CD4-positive, alpha-beta T cell (primary cell): ENCODE measurements around the gene FIZ1. TPM values are rescaled to one million over a fixed set of nuclear protein-coding genes. Genes with fewer than 3 reads are reported as not detected.

Experiments
- ATAC-seq: fragments of 200-7000 bp; cut with Tn5 transposase; one replicate; pipeline ENCODE4 v1.10.0; 2022; ENCODE audit warnings: mild to moderate bottlenecking; ENCODE audit not compliant: poor library complexity
- CTCF ChIA-PET: fragments of 350-600 bp; sonication (Branson Sonifier 250); formaldehyde crosslinking; loops from one replicate; lab custom pipeline; 2021; ENCODE audit warnings: antibody characterized with exemption, inconsistent platforms; lab: Charles Lee
- POLR2A ChIA-PET: fragments of 350-600 bp; sonication (Branson Sonifier 250); formaldehyde crosslinking; loops from one replicate; lab custom pipeline; 2021; ENCODE audit warnings: antibody characterized with exemption, inconsistent platforms; lab: Charles Lee
- DNase-seq, 14 experiments: peaks; one replicate each; pipeline ENCODE4 v3.0.0-alpha.2; 2013 to 2020; ENCODE audit warnings: mixed read lengths in 2 of 14
- H3K27ac ChIP-seq, 2 donors: one replicate each; pipeline versions ENCODE4 v1.5.1 to v1.7.0; 2013; ENCODE audit warnings: low read length in 2 of 2, low read depth in 1 of 2, mild to moderate bottlenecking in 1 of 2
- H3K27me3 ChIP-seq, 2 experiments: 1 replicate in 1 of 2; 2 replicates in 1 of 2; pipeline versions ENCODE4 v1.6.1 to v1.7.0; 2013; ENCODE audit warnings: low read length in 2 of 2, control low read depth in 1 of 2, mild to moderate bottlenecking in 1 of 2, moderate library complexity in 1 of 2; ENCODE audit not compliant: insufficient read depth in 2 of 2, control insufficient read depth in 1 of 2
- H3K36me3 ChIP-seq: one replicate; pipeline ENCODE4 v1.6.1; 2013; ENCODE audit warnings: low read length, control low read depth; ENCODE audit not compliant: insufficient read depth
- H3K4me1 ChIP-seq: one replicate; pipeline ENCODE4 v1.6.1; 2013; ENCODE audit warnings: low read length, control low read depth; ENCODE audit not compliant: insufficient read depth
- H3K4me3 ChIP-seq: one replicate; pipeline ENCODE4 v1.5.1; 2013; ENCODE audit warnings: mild to moderate bottlenecking, low read length, moderate library complexity
- H3K9me3 ChIP-seq, 2 experiments: 1 replicate in 1 of 2; 2 replicates in 1 of 2; pipeline versions ENCODE4 v1.6.1 to v1.7.0; 2013; ENCODE audit warnings: low read length in 2 of 2, mild to moderate bottlenecking in 2 of 2, control low read depth in 1 of 2, moderate library complexity in 1 of 2; ENCODE audit not compliant: control insufficient read depth in 1 of 2, insufficient read depth in 1 of 2
- H3K27ac Mint-ChIP-seq: one replicate; pipeline ENCODE4 v1.8.0; 2020; ENCODE audit warnings: mixed read lengths
- H3K27me3 Mint-ChIP-seq: one replicate; pipeline ENCODE4 v1.8.0; 2021; ENCODE audit warnings: mixed read lengths
- H3K36me3 Mint-ChIP-seq: one replicate; pipeline ENCODE4 v1.8.0; 2021; ENCODE audit warnings: low read depth, mixed read lengths
- H3K4me1 Mint-ChIP-seq: one replicate; pipeline ENCODE4 v1.8.0; 2021; ENCODE audit warnings: low read depth, mixed read lengths
- H3K4me3 Mint-ChIP-seq: one replicate; pipeline ENCODE4 v1.8.0; 2020; ENCODE audit warnings: mild to moderate bottlenecking, mixed read lengths
- H3K9me3 Mint-ChIP-seq: one replicate; pipeline ENCODE4 v1.8.0; 2020; ENCODE audit warnings: mixed read lengths
- intact Hi-C, 2 experiments: fragments of 100-400 bp; cut with DNase I in 1 of 2; cut with micrococcal nuclease in 1 of 2; formaldehyde crosslinking; loops; one replicate each; pipeline versions ENCODE4 v1.15.1 to v1.9.0; 2023 to 2025; cut with DNase I, micrococcal nuclease
- total RNA-seq, 174 experiments: library from RNA in 2 of 174; stranded (reverse) in 2 of 174; gene quantifications; one replicate each; pipeline ENCODE4 v1.2.3 and lab custom pipeline; 2021 to 2026
- TF ChIP-seq, protein P1 (sequence below): fragments of 200-600 bp; IDR thresholded peaks from one replicate; pipeline ENCODE4 v1.8.0; 2022; ENCODE audit warnings: antibody characterized with exemption, mild to moderate bottlenecking

FIZ1 gene
- total RNA-seq, 2 experiments from 2014 or later: 5.5 to 7.3 TPM

DNA sequence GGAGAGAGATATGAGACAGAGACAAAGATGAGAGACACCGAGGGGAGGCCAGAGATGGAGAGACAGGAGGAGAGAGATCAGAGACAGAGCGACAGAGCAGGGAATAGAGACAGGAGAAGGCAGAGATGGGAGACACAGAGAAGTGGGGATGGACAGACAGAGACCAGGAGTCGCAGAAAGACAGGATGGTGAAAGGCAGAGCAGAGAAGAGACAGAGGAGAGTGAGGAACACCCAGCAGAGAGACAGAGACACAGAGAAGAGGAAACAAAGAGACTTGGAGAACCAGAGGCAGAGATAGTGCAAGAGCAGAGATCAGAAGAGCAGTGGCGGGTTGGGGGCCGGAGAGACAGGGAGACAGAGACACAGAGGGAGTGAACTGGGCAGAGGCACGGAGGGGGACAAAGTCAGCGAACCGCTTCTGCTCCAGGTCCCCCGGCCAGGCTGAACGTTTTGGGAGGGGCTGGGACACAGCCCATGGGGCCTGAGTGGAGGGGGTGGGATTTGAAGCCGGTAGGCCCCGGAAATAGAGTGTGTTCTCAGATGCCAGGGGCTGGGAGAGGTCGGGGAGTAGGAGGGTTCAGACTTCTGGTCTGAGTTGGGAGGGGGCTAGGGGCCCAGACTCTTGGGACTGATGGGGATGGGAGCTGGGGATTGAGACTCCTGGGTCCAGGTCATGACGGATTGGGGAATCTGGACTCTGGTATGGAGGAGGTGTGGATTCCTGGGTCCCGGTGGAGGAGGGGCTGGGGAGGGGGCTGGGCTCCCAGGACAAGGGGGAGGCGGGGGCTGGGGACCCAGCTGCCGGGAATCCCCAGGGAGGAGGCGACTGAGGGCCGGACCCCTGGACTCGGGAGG is 19.3 kb downstream of the FIZ1 start:
- intact Hi-C loops: loop anchor here (2.0 kb wide), 2 partner anchors 19 to 55 kb away; partner anchors contain the start of gene FIZ1 (in 1 of the 2)
- TF ChIP-seq, protein P1, sequence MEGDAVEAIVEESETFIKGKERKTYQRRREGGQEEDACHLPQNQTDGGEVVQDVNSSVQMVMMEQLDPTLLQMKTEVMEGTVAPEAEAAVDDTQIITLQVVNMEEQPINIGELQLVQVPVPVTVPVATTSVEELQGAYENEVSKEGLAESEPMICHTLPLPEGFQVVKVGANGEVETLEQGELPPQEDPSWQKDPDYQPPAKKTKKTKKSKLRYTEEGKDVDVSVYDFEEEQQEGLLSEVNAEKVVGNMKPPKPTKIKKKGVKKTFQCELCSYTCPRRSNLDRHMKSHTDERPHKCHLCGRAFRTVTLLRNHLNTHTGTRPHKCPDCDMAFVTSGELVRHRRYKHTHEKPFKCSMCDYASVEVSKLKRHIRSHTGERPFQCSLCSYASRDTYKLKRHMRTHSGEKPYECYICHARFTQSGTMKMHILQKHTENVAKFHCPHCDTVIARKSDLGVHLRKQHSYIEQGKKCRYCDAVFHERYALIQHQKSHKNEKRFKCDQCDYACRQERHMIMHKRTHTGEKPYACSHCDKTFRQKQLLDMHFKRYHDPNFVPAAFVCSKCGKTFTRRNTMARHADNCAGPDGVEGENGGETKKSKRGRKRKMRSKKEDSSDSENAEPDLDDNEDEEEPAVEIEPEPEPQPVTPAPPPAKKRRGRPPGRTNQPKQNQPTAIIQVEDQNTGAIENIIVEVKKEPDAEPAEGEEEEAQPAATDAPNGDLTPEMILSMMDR: no peak
- H3K36me3 ChIP-seq: no peaks in the 10 kb centered on the region
- CTCF ChIA-PET: interaction anchor here (0.9 to 4.7 kb wide), 2 partner anchors 26 to 52 kb away, joined by 4 to 19 read pairs; no protein-coding TSS in a partner anchor
- peak; percentile 58 for ATAC-seq
- H3K27ac Mint-ChIP-seq: peak overlapping the region; percentile 86
- H3K4me1 ChIP-seq: peaks cover 23% of the 10 kb centered on the region
- H3K27me3 Mint-ChIP-seq: no peaks in the 10 kb centered on the region
- no peaks in the 10 kb centered on the region for H3K9me3 Mint-ChIP-seq
- peak overlapping the region; percentile 78 for H3K4me3 ChIP-seq
- H3K36me3 Mint-ChIP-seq: peaks cover 21% of the 10 kb centered on the region
- peak overlapping the region; percentile 39 to 69 for H3K27ac ChIP-seq
- POLR2A ChIA-PET: interaction anchor here (0.7 to 2.7 kb wide), 7 partner anchors 20 to 63 kb away, joined by 3 to 18 read pairs (median 5); partner anchors contain the start of genes FIZ1, ZNF524, ZNF784 and ZNF865
- H3K9me3 ChIP-seq: peaks cover 0 to 15% of the 10 kb centered on the region in 2 experiments
- DNase-seq: peak in 1 of 14 experiments; percentile 42
- H3K4me1 Mint-ChIP-seq: peaks cover 24% of the 10 kb centered on the region
- no peaks in the 10 kb centered on the region for H3K27me3 ChIP-seq
- peak overlapping the region; percentile 89 for H3K4me3 Mint-ChIP-seq

DNA sequence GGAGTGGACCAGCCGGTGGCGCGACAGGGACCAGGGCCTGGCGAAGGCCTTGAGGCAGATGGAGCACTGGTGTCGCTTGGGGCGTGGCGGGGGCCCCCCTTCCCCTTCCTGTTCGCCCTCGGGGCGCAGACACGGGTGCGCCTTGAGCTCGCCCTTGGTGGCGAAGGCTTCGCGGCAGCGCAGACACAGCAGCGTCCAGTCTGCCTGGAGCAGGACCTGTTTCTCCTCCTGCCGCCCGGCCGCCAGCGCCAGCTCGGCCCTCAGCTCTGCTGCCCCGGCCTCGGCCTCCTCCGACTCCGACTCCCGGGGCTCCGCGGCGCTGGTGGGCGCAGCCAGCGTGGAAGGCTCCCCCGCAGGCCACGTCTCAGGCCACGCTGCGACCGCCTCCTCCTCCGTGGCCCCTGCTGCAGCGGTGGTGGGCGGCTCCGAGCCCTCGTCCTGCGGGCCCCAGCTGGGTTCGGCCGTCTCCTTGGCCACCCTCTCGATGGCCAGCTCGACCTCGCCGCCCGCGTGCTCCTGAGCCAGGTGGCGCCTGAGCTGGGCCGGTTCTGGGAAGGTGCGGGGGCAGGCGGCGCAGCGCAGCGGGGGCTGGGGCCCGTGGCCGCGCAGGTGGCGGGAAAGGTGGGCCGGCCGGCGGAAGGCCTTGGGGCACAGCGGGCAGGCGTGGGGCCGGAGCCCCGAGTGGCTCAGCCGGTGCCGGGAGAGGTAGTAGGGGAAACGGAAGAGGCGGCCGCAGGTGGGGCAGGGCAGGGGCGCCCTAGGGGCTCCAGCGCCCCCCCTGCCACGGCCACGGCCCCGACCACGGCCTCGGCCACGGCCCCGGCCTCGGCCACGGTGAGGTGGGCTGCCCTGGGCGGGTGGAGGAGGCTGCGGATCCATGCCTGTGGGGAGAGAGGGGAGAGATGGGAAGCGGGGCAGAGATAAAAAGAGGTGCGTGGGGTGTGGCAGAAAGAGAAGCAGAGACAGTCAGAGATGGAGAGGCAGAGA is 20.3 kb downstream of the FIZ1 start:
- Histone ChIP-seq H3K36me3 (no peaks in the 10 kb centered on the region), H3K4me1 (peaks cover 23% of the 10 kb centered on the region), H3K4me3 (no peak overlapping the region), H3K27ac (peak overlapping the region in 1 of 2 donors; percentile 39), H3K27me3 (no peaks in the 10 kb centered on the region), H3K9me3 (peaks cover 0 to 15% of the 10 kb centered on the region in 2 experiments)
- TF ChIP-seq, protein P1: no peak
- Mint-ChIP-seq H3K4me1 (peaks cover 24% of the 10 kb centered on the region), H3K9me3 (no peaks in the 10 kb centered on the region), H3K4me3 (peak overlapping the region; percentile 89), H3K27me3 (no peaks in the 10 kb centered on the region), H3K27ac (peak overlapping the region; percentile 86), H3K36me3 (peaks cover 21% of the 10 kb centered on the region)
- DNase-seq (peak in 1 of 14 experiments; percentile 29), ATAC-seq (no peak)
- POLR2A ChIA-PET: no interaction called here
- CTCF ChIA-PET: no interaction called here
- intact Hi-C loops: no loop called here
